HG02981 (cell line): ENCODE measurements around the gene GPR39.

Experiments
- ATAC-seq: cut with Tn5 transposase; IDR thresholded peaks from one replicate; pipeline ENCODE4 v1.9.1; 2021; ENCODE audit warnings: mild to moderate bottlenecking, moderate library complexity; ENCODE audit not compliant: unreplicated experiment

The GPR39 gene

GRCh38 chr2:132412021-132412420 is 4.6 kb upstream of the GPR39 start:
- no peak for ATAC-seq

GRCh38 chr2:132414081-132414480 is 2.5 kb upstream of the GPR39 start:
- ATAC-seq = no peak

- ATAC-seq = no peak
Observed at GRCh38 chr2:132415256-132415914, 1.2 kb upstream of the GPR39 start.

- no peak for ATAC-seq
Observed at GRCh38 chr2:132415915-132416722, 486 bp upstream of the GPR39 start.

- no peak for ATAC-seq
Observed at GRCh38 chr2:132417430-132418035, 928 bp downstream of the GPR39 start.

GRCh38 chr2:132419235-132419634 is 2.6 kb downstream of the GPR39 start:
- no peak for ATAC-seq

- ATAC-seq = no peak
Observed at GRCh38 chr2:132419941-132420340, 3.3 kb downstream of the GPR39 start.

GRCh38 chr2:132420816-132421805 is 4.5 kb downstream of the GPR39 start:
- no peak for ATAC-seq

GRCh38 chr2:132422736-132423135 is 6.1 kb downstream of the GPR39 start:
- ATAC-seq = no peak

- ATAC-seq = no peak
Observed at GRCh38 chr2:132424526-132425121, 8.0 kb downstream of the GPR39 start.

- no peak for ATAC-seq
Observed at GRCh38 chr2:132426033-132426432, 9.4 kb downstream of the GPR39 start.

- no peak for ATAC-seq
Observed at GRCh38 chr2:132426656-132427055, 10.1 kb downstream of the GPR39 start.

GRCh38 chr2:132429351-132429750 is 12.7 kb downstream of the GPR39 start:
- no peak for ATAC-seq

- no peak for ATAC-seq
Observed at GRCh38 chr2:132429941-132430573, 13.5 kb downstream of the GPR39 start.

- ATAC-seq = no peak
Observed at GRCh38 chr2:132430895-132431294, 14.3 kb downstream of the GPR39 start.

GRCh38 chr2:132437852-132438669 is 21.5 kb downstream of the GPR39 start:
- no peak for ATAC-seq

GRCh38 chr2:132438691-132439090 is 22.1 kb downstream of the GPR39 start:
- ATAC-seq = no peak

- ATAC-seq = no peak
Observed at GRCh38 chr2:132439703-132440398, 23.2 kb downstream of the GPR39 start.
